Spinal cord (tissue), 10 donors: Measurements from ENCODE around the gene NUPR1. TPM values are rescaled to one million over a fixed set of nuclear protein-coding genes. Genes with fewer than 3 reads are reported as not detected.
"Not testable (repeated sequence)": the region's sequence is repeated elsewhere in the genome, so short reads cannot be mapped to it uniquely, and the experiment has no call there.

Experiments
- DNase-seq, 6 donors: peaks; one replicate each; pipeline versions ENCODE4 v3.0.0 to v3.0.0-alpha.2; 2013 to 2015; ENCODE audit warnings: low spot score in 6 of 6, low read depth in 4 of 6
- H3K27ac ChIP-seq: one replicate; pipeline ENCODE4 v1.5.1; 2013; ENCODE audit warnings: low read depth, low read length, control low read depth
- H3K27me3 ChIP-seq: one replicate; pipeline ENCODE4 v1.6.1; 2013; ENCODE audit warnings: low read length; ENCODE audit not compliant: control insufficient read depth, insufficient read depth
- H3K36me3 ChIP-seq: one replicate; pipeline ENCODE4 v1.6.1; 2013; ENCODE audit warnings: low read length; ENCODE audit not compliant: control insufficient read depth, insufficient read depth
- H3K4me1 ChIP-seq: one replicate; pipeline ENCODE4 v1.6.1; 2013; ENCODE audit warnings: low read length; ENCODE audit not compliant: control insufficient read depth, insufficient read depth
- H3K4me3 ChIP-seq: one replicate; pipeline ENCODE4 v1.5.1; 2013; ENCODE audit warnings: low read depth, low read length, control low read depth
- H3K9me3 ChIP-seq: one replicate; pipeline ENCODE4 v1.6.1; 2013; ENCODE audit warnings: low read length; ENCODE audit not compliant: control insufficient read depth, insufficient read depth
- WGBS: methylation state at CpG from one replicate; pipeline ENCODE4 v1.1.5; 2013; ENCODE audit warnings: missing lambda C conversion rate; ENCODE audit not compliant: insufficient coverage; 5-methylcytosine and 5-hydroxymethylcytosine counted together
- polyA plus RNA-seq, 2 donors: library from polyadenylated mRNA; unstranded; fragments of 120-200 nt; gene quantifications; one replicate each; pipeline ENCODE4 v1.2.1, GENCODE V29; 2013; ENCODE audit not compliant: insufficient read length in 2 of 2
- total RNA-seq, 2 donors: library from RNA; depleted of rRNA in 1 of 2; stranded (reverse); fragments of 120-200 nt in 1 of 2; fragments of >200 nt in 1 of 2; gene quantifications; one replicate each; pipeline versions ENCODE4 v1.2.3 to v1.2.4, GENCODE V29; 2013 to 2014
- donor health status: healthy.

The NUPR1 gene
- total and polyA plus RNA-seq, 4 donors: 1.6 to 54.2 (median 18.0) TPM

GRCh38 chr16:28500476-28501180 is 38.1 kb downstream of the NUPR1 start:
- H3K4me1 ChIP-seq, H3K27me3 ChIP-seq, H3K27ac ChIP-seq, H3K9me3 ChIP-seq, H3K4me3 ChIP-seq, H3K36me3 ChIP-seq, DNase-seq: not testable (repeated sequence)
- 81% methylated on average over 11 of the region's 18 CpGs for WGBS

GRCh38 chr16:28499854-28500253 is 38.9 kb downstream of the NUPR1 start:
- 73% methylated on average over 6 of the region's 10 CpGs for WGBS
- no peak for DNase-seq
- H3K4me3 ChIP-seq: no peak overlapping the region

GRCh38 chr16:28498666-28499381 is 40.0 kb downstream of the NUPR1 start:
- Histone ChIP-seq H3K27me3 (no peaks in the 10 kb centered on the region), H3K36me3 (no peaks in the 10 kb centered on the region), H3K9me3 (no peaks in the 10 kb centered on the region), H3K27ac (no peak overlapping the region), H3K4me3 (no peak overlapping the region), H3K4me1 (no peaks in the 10 kb centered on the region)
- DNase-seq: peak in 2 of 6 donors; percentile 2 to 31
- 66% methylated on average over 11 of the region's 15 CpGs for WGBS

More at GRCh38 chr16:28499854-28500253, 38.9 kb downstream of the NUPR1 start:
- no peaks in the 10 kb centered on the region for H3K4me1 ChIP-seq
- no peaks in the 10 kb centered on the region for H3K9me3 ChIP-seq
- H3K27me3 ChIP-seq: no peaks in the 10 kb centered on the region
- no peaks in the 10 kb centered on the region for H3K36me3 ChIP-seq
- no peak overlapping the region for H3K27ac ChIP-seq

GRCh38 chr16:28497861-28498599 is 40.7 kb downstream of the NUPR1 start:
- no peaks in the 10 kb centered on the region for H3K4me1 ChIP-seq
- no peak for DNase-seq
- no peaks in the 10 kb centered on the region for H3K9me3 ChIP-seq
- no peak overlapping the region for H3K27ac ChIP-seq
- no peak overlapping the region for H3K4me3 ChIP-seq
- no peaks in the 10 kb centered on the region for H3K36me3 ChIP-seq
- H3K27me3 ChIP-seq: no peaks in the 10 kb centered on the region
- 84% methylated on average over 33 of the region's 33 CpGs for WGBS

- Histone ChIP-seq H3K36me3 (no peaks in the 10 kb centered on the region), H3K27ac (no peak overlapping the region), H3K4me3 (no peak overlapping the region), H3K27me3 (no peaks in the 10 kb centered on the region), H3K4me1 (no peaks in the 10 kb centered on the region), H3K9me3 (no peaks in the 10 kb centered on the region)
- 92% methylated on average over 9 of the region's 9 CpGs for WGBS
- DNase-seq: no peak
Observed at GRCh38 chr16:28497386-28497785, 41.4 kb downstream of the NUPR1 start.

- Histone ChIP-seq H3K4me1 (no peaks in the 10 kb centered on the region), H3K27me3 (no peaks in the 10 kb centered on the region), H3K9me3 (no peaks in the 10 kb centered on the region), H3K27ac (no peak overlapping the region), H3K4me3 (no peak overlapping the region), H3K36me3 (no peaks in the 10 kb centered on the region)
- WGBS: 70% methylated on average over 19 of the region's 19 CpGs
- DNase-seq: no peak
Observed at GRCh38 chr16:28496844-28497243, 41.9 kb downstream of the NUPR1 start.

- no peaks in the 10 kb centered on the region for H3K27me3 ChIP-seq
- WGBS: 83% methylated on average over 20 of the region's 20 CpGs
- no peaks in the 10 kb centered on the region for H3K36me3 ChIP-seq
- no peak for DNase-seq
- no peak overlapping the region for H3K4me3 ChIP-seq
- H3K4me1 ChIP-seq: no peaks in the 10 kb centered on the region
- no peaks in the 10 kb centered on the region for H3K9me3 ChIP-seq
- no peak overlapping the region for H3K27ac ChIP-seq
Observed at GRCh38 chr16:28495795-28496749, 42.7 kb downstream of the NUPR1 start.

- Histone ChIP-seq H3K36me3 (no peaks in the 10 kb centered on the region), H3K9me3 (no peaks in the 10 kb centered on the region), H3K4me3 (no peak overlapping the region), H3K27me3 (no peaks in the 10 kb centered on the region), H3K27ac (no peak overlapping the region), H3K4me1 (peaks cover 4% of the 10 kb centered on the region)
- no peak for DNase-seq
- WGBS: 72% methylated on average over 12 of the region's 13 CpGs
Observed at GRCh38 chr16:28495098-28495793, 43.5 kb downstream of the NUPR1 start.
